NCI-H526 treated with DMSO at 0.1 percent for 48 hours (cell line): ENCODE results near the gene IQGAP1.
"Not testable (repeated sequence)": the region's sequence is repeated elsewhere in the genome, so short reads cannot be mapped to it uniquely, and the experiment has no call there.

Experiments used
- DNase-seq: peaks from one replicate; lab custom pipeline; 2025; lab: John Stamatoyannopoulos, UW

Gene IQGAP1

GRCh38 chr15:90489514-90489913 is 101.5 kb downstream of the IQGAP1 start:
- DNase-seq: no peak

GRCh38 chr15:90489944-90490343 is 101.9 kb downstream of the IQGAP1 start:
- no peak for DNase-seq

GRCh38 chr15:90493647-90494046 is 105.6 kb downstream of the IQGAP1 start:
- no peak for DNase-seq

- DNase-seq: no peak
Observed at GRCh38 chr15:90495067-90495466, 107.0 kb downstream of the IQGAP1 start.

GRCh38 chr15:90496791-90497190 is 108.7 kb downstream of the IQGAP1 start:
- DNase-seq: no peak

- DNase-seq: no peak
Observed at GRCh38 chr15:90497376-90497775, 109.3 kb downstream of the IQGAP1 start.

- DNase-seq: no peak
Observed at GRCh38 chr15:90497912-90498311, 109.9 kb downstream of the IQGAP1 start.

- no peak for DNase-seq
Observed at GRCh38 chr15:90500171-90500570, 112.1 kb downstream of the IQGAP1 start.

GRCh38 chr15:90501898-90502297 is 113.9 kb downstream of the IQGAP1 start:
- no peak for DNase-seq

GRCh38 chr15:90510781-90511180 is 122.7 kb downstream of the IQGAP1 start:
- DNase-seq: not testable (repeated sequence)

- DNase-seq: not testable (repeated sequence)
Observed at GRCh38 chr15:90511211-90511618, 123.2 kb downstream of the IQGAP1 start.

- DNase-seq: no peak
Observed at GRCh38 chr15:90512276-90512675, 124.2 kb downstream of the IQGAP1 start.

- no peak for DNase-seq
Observed at GRCh38 chr15:90512981-90513380, 124.9 kb downstream of the IQGAP1 start.

- DNase-seq: no peak
Observed at GRCh38 chr15:90513448-90513847, 125.4 kb downstream of the IQGAP1 start.

- DNase-seq: not testable (repeated sequence)
Observed at GRCh38 chr15:90513893-90514292, 125.9 kb downstream of the IQGAP1 start.

GRCh38 chr15:90519688-90520087 is 131.6 kb downstream of the IQGAP1 start:
- DNase-seq: no peak

- no peak for DNase-seq
Observed at GRCh38 chr15:90520365-90520764, 132.3 kb downstream of the IQGAP1 start.

GRCh38 chr15:90523373-90523772 is 135.3 kb downstream of the IQGAP1 start:
- DNase-seq: no peak

GRCh38 chr15:90524018-90524803 is 136.2 kb downstream of the IQGAP1 start:
- not testable (repeated sequence) for DNase-seq

- no peak for DNase-seq
Observed at GRCh38 chr15:90529011-90529370, 140.9 kb downstream of the IQGAP1 start.

- peak; percentile 10 for DNase-seq
Observed at GRCh38 chr15:90529371-90530249, 141.6 kb downstream of the IQGAP1 start, which contains the start of gene CRTC3. Gene CRTC3, plus strand, starts transcription at chr15:90529923. Its CDS starts 149 bp downstream, at chr15:90530072.

GRCh38 chr15:90530250-90531051 is 142.4 kb downstream of the IQGAP1 start:
- no peak for DNase-seq
